Left ventricle myocardium inferior (tissue), 1 donor: ENCODE results near the gene GRAP2. TPM values are rescaled to one million over a fixed set of nuclear protein-coding genes. Genes with fewer than 3 reads are reported as not detected.
"Not testable (repeated sequence)": the region's sequence is repeated elsewhere in the genome, so short reads cannot be mapped to it uniquely, and the experiment has no call there.

Experiments used
- DNase-seq: peaks from one replicate; pipeline ENCODE4 v3.0.0-alpha.2; 2020
- H3K27ac ChIP-seq: fragments of 200-600 bp; replicated peaks from 2 replicates; pipeline ENCODE4 v1.8.0; 2021
- H3K27me3 ChIP-seq: fragments of 200-600 bp; 2 replicates; pipeline ENCODE4 v1.8.0; 2021; ENCODE audit warnings: low read depth
- H3K36me3 ChIP-seq: fragments of 200-600 bp; 2 replicates; pipeline ENCODE4 v1.8.0; 2021
- H3K4me1 ChIP-seq: fragments of 200-600 bp; 2 replicates; pipeline ENCODE4 v1.8.0; 2021
- H3K4me3 ChIP-seq: fragments of 200-600 bp; 2 replicates; pipeline ENCODE4 v1.8.0; 2021; ENCODE audit warnings: mild to moderate bottlenecking, moderate library complexity
- H3K9me3 ChIP-seq: fragments of 200-600 bp; replicated peaks from 2 replicates; pipeline ENCODE4 v1.8.0; 2021
- CTCF ChIP-seq: fragments of 200-600 bp; IDR thresholded peaks from 2 replicates; pipeline ENCODE4 v1.8.0; 2021; ENCODE audit warnings: antibody characterized with exemption, mild to moderate bottlenecking, borderline replicate concordance
- intact Hi-C: fragments of 100-400 bp; cut with micrococcal nuclease; formaldehyde crosslinking; loops from one replicate; pipeline ENCODE4 v1.11.0; 2022
- total RNA-seq: library from RNA; stranded (reverse); fragmentation: NEBNext Ultra II Directional; extraction: Animal tissue kit (Norgen Biotek cat#: 25700); gene quantifications from one replicate; pipeline ENCODE4 v1.2.1, GENCODE V29; 2021
- donor health status: DM: no; HTN: yes; CAD: no; lungs with severe emphysema.

Gene GRAP2
- total RNA-seq, 1 donor from 2014 or later: 1.6 TPM

- H3K36me3 ChIP-seq: no peaks in the 10 kb centered on the region
- peaks cover 16% of the 10 kb centered on the region for H3K4me1 ChIP-seq
- H3K4me3 ChIP-seq: no peak overlapping the region
- no peak for DNase-seq
- TF ChIP-seq CTCF: no peak
- no peaks in the 10 kb centered on the region for H3K9me3 ChIP-seq
- intact Hi-C loops: no loop called here
- H3K27ac ChIP-seq: no peak overlapping the region
- H3K27me3 ChIP-seq: peaks cover 13% of the 10 kb centered on the region
Observed at GRCh38 chr22:39949964-39950737, 49.3 kb downstream of the GRAP2 start.

GRCh38 chr22:39951603-39952293, 50.9 kb downstream of the GRAP2 start:
- peaks cover 11% of the 10 kb centered on the region for H3K27me3 ChIP-seq
- H3K4me3 ChIP-seq, DNase-seq, H3K9me3 ChIP-seq, intact Hi-C loops, H3K27ac ChIP-seq, H3K36me3 ChIP-seq: not testable (repeated sequence)
- peaks cover 16% of the 10 kb centered on the region for H3K4me1 ChIP-seq

GRCh38 chr22:39952347-39952746, 51.5 kb downstream of the GRAP2 start:
- Histone ChIP-seq H3K4me1 (peaks cover 13% of the 10 kb centered on the region), H3K27ac (no peak overlapping the region), H3K27me3 (peaks cover 11% of the 10 kb centered on the region), H3K36me3 (no peaks in the 10 kb centered on the region), H3K4me3 (no peak overlapping the region), H3K9me3 (no peaks in the 10 kb centered on the region)
- intact Hi-C loops: no loop called here
- no peak for DNase-seq
- no peak for TF ChIP-seq CTCF

GRCh38 chr22:39953101-39953500, 52.2 kb downstream of the GRAP2 start:
- H3K27ac ChIP-seq: no peak overlapping the region
- TF ChIP-seq CTCF: no peak
- H3K4me1 ChIP-seq: peaks cover 13% of the 10 kb centered on the region
- intact Hi-C loops: no loop called here
- H3K36me3 ChIP-seq: no peaks in the 10 kb centered on the region
- H3K27me3 ChIP-seq: peaks cover 11% of the 10 kb centered on the region
- H3K4me3 ChIP-seq: no peak overlapping the region
- H3K9me3 ChIP-seq: no peaks in the 10 kb centered on the region
- no peak for DNase-seq

GRCh38 chr22:39954584-39955055, 53.7 kb downstream of the GRAP2 start:
- H3K9me3 ChIP-seq: no peaks in the 10 kb centered on the region
- TF ChIP-seq CTCF: no peak
- intact Hi-C loops: no loop called here
- H3K27ac ChIP-seq: peak overlapping the region; percentile 16
- no peaks in the 10 kb centered on the region for H3K36me3 ChIP-seq
- peaks cover 11% of the 10 kb centered on the region for H3K27me3 ChIP-seq
- H3K4me3 ChIP-seq: no peak overlapping the region
- H3K4me1 ChIP-seq: peaks cover 16% of the 10 kb centered on the region
- DNase-seq: no peak

- H3K27me3 ChIP-seq: peaks cover 5% of the 10 kb centered on the region
- intact Hi-C loops: no loop called here
- no peak overlapping the region for H3K4me3 ChIP-seq
- no peaks in the 10 kb centered on the region for H3K36me3 ChIP-seq
- no peak for TF ChIP-seq CTCF
- peaks cover 16% of the 10 kb centered on the region for H3K4me1 ChIP-seq
- no peak overlapping the region for H3K27ac ChIP-seq
- no peak for DNase-seq
- H3K9me3 ChIP-seq: no peaks in the 10 kb centered on the region
Observed at GRCh38 chr22:39955675-39956074, 54.8 kb downstream of the GRAP2 start.
